Mesenteric fat pad (tissue), 1 donor: ENCODE data around the gene ABR. TPM values are rescaled to one million over a fixed set of nuclear protein-coding genes. Genes with fewer than 3 reads are reported as not detected.
"Not testable (repeated sequence)": the region's sequence is repeated elsewhere in the genome, so short reads cannot be mapped to it uniquely, and the experiment has no call there.

ENCODE experiments used
- DNase-seq: peaks from one replicate; pipeline ENCODE4 v3.0.0-alpha.2; 2020; ENCODE audit warnings: low spot score
- total RNA-seq: library from RNA; stranded (reverse); fragmentation: NEBNext Ultra II Directional; extraction: Animal tissue kit (Norgen Biotek cat#: 25700); gene quantifications from one replicate; pipeline ENCODE4 v1.2.1, GENCODE V29; 2021
- donor health status: DM: yes; HTN: yes; CAD: no.

ABR gene
- total RNA-seq, 1 donor from 2014 or later: 103 TPM

- no peak for DNase-seq
These were observed 129.4 kb downstream of the ABR start for GRCh38 chr17:1050246-1050995.

- DNase-seq: no peak
These were observed 130.1 kb downstream of the ABR start for GRCh38 chr17:1049446-1050225.

GRCh38 chr17:1048516-1049115 lies 131.2 kb downstream of the ABR start:
- not testable (repeated sequence) for DNase-seq

- DNase-seq: no peak
These were observed 131.8 kb downstream of the ABR start for GRCh38 chr17:1047879-1048470.

- no peak for DNase-seq
These were observed 132.5 kb downstream of the ABR start for GRCh38 chr17:1047177-1047878.

GRCh38 chr17:1045456-1045855 lies 134.3 kb downstream of the ABR start:
- no peak for DNase-seq

- DNase-seq: not testable (repeated sequence)
These were observed 135.3 kb downstream of the ABR start for GRCh38 chr17:1044387-1045009.

- DNase-seq: no peak
These were observed 136.1 kb downstream of the ABR start for GRCh38 chr17:1043601-1044251.

GRCh38 chr17:1042486-1042885 lies 137.3 kb downstream of the ABR start:
- DNase-seq: no peak

GRCh38 chr17:1041746-1042145 lies 138.0 kb downstream of the ABR start:
- no peak for DNase-seq

GRCh38 chr17:1040216-1040600 lies 139.6 kb downstream of the ABR start:
- DNase-seq: no peak

- DNase-seq: no peak
These were observed 140.1 kb downstream of the ABR start for GRCh38 chr17:1039511-1040215.

GRCh38 chr17:1039123-1039507 lies 140.7 kb downstream of the ABR start:
- DNase-seq: no peak

- DNase-seq: no peak
These were observed 141.2 kb downstream of the ABR start for GRCh38 chr17:1038459-1039122.

GRCh38 chr17:1037238-1037879 lies 142.4 kb downstream of the ABR start:
- no peak for DNase-seq

- no peak for DNase-seq
These were observed 142.9 kb downstream of the ABR start for GRCh38 chr17:1036845-1037237.

GRCh38 chr17:1036171-1036844 lies 143.5 kb downstream of the ABR start:
- DNase-seq: no peak
